Keratinocyte (primary cell): ENCODE data around the gene TSPAN8. TPM values are rescaled to one million over a fixed set of nuclear protein-coding genes. Genes with fewer than 3 reads are reported as not detected.

Experiments
- DNase-seq: peaks from one replicate; pipeline ENCODE4 v3.0.0-alpha.2; 2011; ENCODE audit warnings: low read depth, missing footprints, low spot score
- FAIRE-seq: peaks from 2 replicates; lab custom pipeline; 2011; peaks lifted over from hg19 to GRCh38; lab: Jason Lieb, UNC
- H2AFZ ChIP-seq: 2 replicates; pipeline ENCODE4 v1.6.0; 2012; ENCODE audit warnings: low read length, control low read depth, inconsistent platforms; ENCODE audit not compliant: control insufficient read depth
- H3K27ac ChIP-seq: 2 replicates; pipeline ENCODE4 v1.5.1; 2011; ENCODE audit warnings: low read length; ENCODE audit not compliant: control insufficient read depth, insufficient read depth
- H3K27me3 ChIP-seq: 3 replicates; pipeline ENCODE4 v1.6.0; 2011; ENCODE audit warnings: low read length; ENCODE audit not compliant: control insufficient read depth, insufficient read depth; ENCODE audit errors: extremely low read depth
- H3K36me3 ChIP-seq, 2 experiments: 2 replicates in 1 of 2; 3 replicates in 1 of 2; pipeline ENCODE4 v1.5.1; 2011; ENCODE audit warnings: low read length in 2 of 2, mild to moderate bottlenecking in 1 of 2; ENCODE audit not compliant: control insufficient read depth in 2 of 2, insufficient read depth in 2 of 2; ENCODE audit errors: extremely low read depth in 1 of 2
- H3K4me1 ChIP-seq: 3 replicates; pipeline ENCODE4 v1.5.1; 2011; ENCODE audit warnings: low read length; ENCODE audit not compliant: control insufficient read depth, insufficient read depth; ENCODE audit errors: extremely low read depth
- H3K4me2 ChIP-seq: 3 replicates; pipeline ENCODE4 v1.6.0; 2011; ENCODE audit warnings: low read depth, low read length; ENCODE audit not compliant: control insufficient read depth, insufficient read depth; ENCODE audit errors: extremely low read depth
- H3K4me3 ChIP-seq, 3 experiments: fragments of 200-600 bp in 1 of 3; sonication (generic) in 1 of 3; 2 replicates in 2 of 3; 3 replicates in 1 of 3; pipeline ENCODE4 v1.5.1; 2011 to 2016; ENCODE audit warnings: low read length in 3 of 3, mild to moderate bottlenecking in 3 of 3, control low read depth in 2 of 3, inconsistent platforms in 1 of 3, low read depth in 1 of 3, mixed read lengths in 1 of 3, mixed run types in 1 of 3, moderate library complexity in 1 of 3; ENCODE audit not compliant: control insufficient read depth in 2 of 3, insufficient read depth in 2 of 3; ENCODE audit errors: extremely low read depth in 1 of 3
- H3K79me2 ChIP-seq: 2 replicates; pipeline ENCODE4 v1.6.0; 2012; ENCODE audit warnings: low read length; ENCODE audit not compliant: control insufficient read depth, insufficient read depth
- H3K9ac ChIP-seq: 3 replicates; pipeline ENCODE4 v1.6.0; 2011; ENCODE audit warnings: low read length; ENCODE audit not compliant: control insufficient read depth, insufficient read depth; ENCODE audit errors: extremely low read depth
- H3K9me1 ChIP-seq: 3 replicates; pipeline ENCODE4 v1.6.0; 2011; ENCODE audit warnings: low read length; ENCODE audit not compliant: control insufficient read depth, insufficient read depth; ENCODE audit errors: extremely low read depth
- H3K9me3 ChIP-seq: 2 replicates; pipeline ENCODE4 v1.5.1; 2012; ENCODE audit warnings: low read depth, low read length; ENCODE audit not compliant: control insufficient read depth
- H4K20me1 ChIP-seq: 3 replicates; pipeline ENCODE4 v1.6.0; 2011; ENCODE audit warnings: low read length; ENCODE audit not compliant: control insufficient read depth, insufficient read depth; ENCODE audit errors: extremely low read depth
- CTCF ChIP-seq, 3 experiments: IDR thresholded peaks in 1 of 3; conservative IDR thresholded peaks in 1 of 3; optimal IDR thresholded peaks in 1 of 3; 2 replicates in 2 of 3; 3 replicates in 1 of 3; pipeline versions ENCODE3 to v1.5.1; 2011; ENCODE audit warnings: low read length in 3 of 3, mild to moderate bottlenecking in 3 of 3, moderate library complexity in 2 of 3, control low read depth in 1 of 3, inconsistent platforms in 1 of 3; ENCODE audit not compliant: insufficient read depth in 2 of 3; ENCODE audit errors: extremely low read depth in 1 of 3
- EZH2 ChIP-seq: IDR thresholded peaks from one replicate; pipeline ENCODE4 v1.6.1; 2012; ENCODE audit warnings: inconsistent platforms, mild to moderate bottlenecking, low read length, moderate library complexity
- dilution Hi-C: fragments of 300-500 bp; cut with MboI; formaldehyde crosslinking; loops from one replicate; pipeline ENCODE4 v1.7.0; 2020; ENCODE audit warnings: low sequenced_read_pairs; ENCODE audit not compliant: extremely low pct_ligation_motif_present
- polyA plus RNA-seq, 5 experiments: library from polyadenylated mRNA; depleted of rRNA in 3 of 5; stranded (reverse) in 3 of 5; stranded (forward) in 1 of 5; unstranded in 1 of 5; fragments of >200 nt; gene quantifications; 1 replicate in 1 of 5; 2 replicates in 3 of 5; 3 replicates in 1 of 5; pipeline versions ENCODE4 v1.2.1 to v1.2.3, GENCODE V29; 2011 to 2012; ENCODE audit warnings: missing spikeins in 2 of 5, low read depth in 1 of 5, low replicate concordance in 1 of 5

The TSPAN8 gene
- polyA plus RNA-seq, 1 donor (not counting 4 experiments of a cell fraction or from before 2014, with no cell fraction given) = not detected

DNA sequence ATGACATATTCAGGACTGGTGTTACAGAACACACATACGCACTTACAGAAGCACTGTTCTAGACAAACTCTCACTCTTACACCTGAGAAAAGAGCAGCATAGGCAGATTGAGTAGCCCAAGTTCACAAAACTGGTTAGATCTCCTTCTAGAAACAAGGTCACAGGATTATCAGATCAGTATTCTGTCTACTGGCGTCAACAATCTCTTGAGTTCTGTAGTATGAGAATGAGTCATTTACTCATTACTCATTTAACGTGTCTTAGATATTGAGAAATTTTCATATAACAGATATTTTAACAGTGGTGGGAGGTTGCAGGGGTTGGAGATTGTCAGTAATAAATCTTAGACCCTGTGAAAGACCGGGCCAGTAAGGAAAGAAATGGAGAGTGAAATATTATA, 2.8 kb upstream of the TSPAN8 start:
- Histone ChIP-seq H3K79me2 (no peaks in the 10 kb centered on the region), H3K9me1 (no peaks in the 10 kb centered on the region), H3K36me3 (no peaks in the 10 kb centered on the region), H2AFZ (no peak overlapping the region), H3K4me2 (no peak overlapping the region), H3K4me1 (no peaks in the 10 kb centered on the region), H3K9me3 (no peaks in the 10 kb centered on the region), H3K27ac (no peak overlapping the region), H4K20me1 (no peaks in the 10 kb centered on the region), H3K27me3 (no peaks in the 10 kb centered on the region), H3K9ac (no peak overlapping the region), H3K4me3 (no peak overlapping the region)
- DNase-seq (no peak), FAIRE-seq (no peak)
- dilution Hi-C loops = no loop called here
- no peak for TF ChIP-seq EZH2
- TF ChIP-seq CTCF (optimal IDR thresholded peaks at IDR 0.05 in 1 of 3, IDR thresholded peaks at IDR 0.05 in 1 of 3, conservative IDR thresholded peaks at IDR 0.05 in 1 of 3; ENCODE audit: extremely low read depth in 1 of 3, insufficient read depth in 2 of 3, low read length in 3 of 3) = no peak

DNA sequence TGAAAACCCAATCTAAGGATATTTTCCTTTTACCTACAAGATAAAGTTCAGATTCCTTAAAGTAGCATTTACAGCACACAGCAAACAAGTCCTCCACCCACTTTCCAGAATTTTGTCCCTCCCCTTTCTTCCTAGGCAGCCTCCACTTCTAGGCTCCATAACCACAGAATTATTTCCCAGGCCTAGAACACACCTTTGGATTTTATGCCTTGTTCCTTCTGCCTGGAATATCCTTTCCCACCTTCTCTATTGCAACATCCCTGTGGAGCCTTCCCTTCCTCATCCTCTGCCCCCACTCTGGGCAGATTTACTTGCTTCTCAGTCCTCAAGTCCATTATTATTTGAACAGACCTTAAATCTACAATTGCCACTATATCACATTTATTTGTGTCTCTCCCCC, 2.1 kb upstream of the TSPAN8 start:
- no peak overlapping the region for H2AFZ ChIP-seq
- no peaks in the 10 kb centered on the region for H3K36me3 ChIP-seq
- H3K79me2 ChIP-seq = no peaks in the 10 kb centered on the region
- H3K9me1 ChIP-seq = no peaks in the 10 kb centered on the region
- DNase-seq (no peak), FAIRE-seq (no peak)
- TF ChIP-seq EZH2 = no peak
- no peaks in the 10 kb centered on the region for H4K20me1 ChIP-seq
- H3K4me3 ChIP-seq = no peak overlapping the region
- H3K9me3 ChIP-seq = no peaks in the 10 kb centered on the region
- H3K9ac ChIP-seq = no peak overlapping the region
- H3K27me3 ChIP-seq = no peaks in the 10 kb centered on the region
- no peaks in the 10 kb centered on the region for H3K4me1 ChIP-seq
- dilution Hi-C loops = no loop called here
- H3K27ac ChIP-seq = no peak overlapping the region
- H3K4me2 ChIP-seq = no peak overlapping the region

DNA sequence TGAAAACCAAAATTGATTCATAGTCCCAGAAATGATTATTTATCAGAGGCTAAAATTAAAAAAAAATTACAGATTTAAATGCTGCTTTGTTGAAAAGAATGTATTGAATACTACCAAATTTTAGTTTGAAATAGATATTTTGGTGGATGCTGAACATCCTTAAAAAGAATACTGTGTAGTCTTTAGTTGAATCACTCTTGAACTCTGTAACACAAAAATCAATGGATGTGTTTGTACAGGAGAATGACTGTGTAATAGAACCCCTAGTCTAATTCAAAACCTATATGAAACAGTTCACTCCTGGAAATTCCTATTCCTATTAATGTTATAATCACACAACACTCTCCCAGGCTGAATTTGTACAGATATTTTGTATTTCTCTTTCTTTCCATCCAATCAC, 1.5 kb upstream of the TSPAN8 start:
- no peak overlapping the region for H3K4me2 ChIP-seq
- DNase-seq (no peak), FAIRE-seq (no peak)
- H3K27ac ChIP-seq = no peak overlapping the region
- no peak overlapping the region for H3K4me3 ChIP-seq
- no peaks in the 10 kb centered on the region for H3K4me1 ChIP-seq
- dilution Hi-C loops = no loop called here
- H4K20me1 ChIP-seq = no peaks in the 10 kb centered on the region
- H3K79me2 ChIP-seq = no peaks in the 10 kb centered on the region
- no peaks in the 10 kb centered on the region for H3K9me3 ChIP-seq
- H3K27me3 ChIP-seq = no peaks in the 10 kb centered on the region
- no peak overlapping the region for H2AFZ ChIP-seq
- no peaks in the 10 kb centered on the region for H3K36me3 ChIP-seq
- TF ChIP-seq CTCF (optimal IDR thresholded peaks at IDR 0.05 in 1 of 3, IDR thresholded peaks at IDR 0.05 in 1 of 3, conservative IDR thresholded peaks at IDR 0.05 in 1 of 3; ENCODE audit: extremely low read depth in 1 of 3, insufficient read depth in 2 of 3, low read length in 3 of 3) (no peak), EZH2 (no peak)
- H3K9me1 ChIP-seq = no peaks in the 10 kb centered on the region
- H3K9ac ChIP-seq = no peak overlapping the region
